DOHH2 (cell line): ENCODE results near the gene CTXN3.

Experiments
- H3F3A ChIP-seq: fragments of 200-600 bp; sonication (generic), shearing (Covaris generic); 2 replicates; pipeline ENCODE4 v1.6.0; 2016; ENCODE audit warnings: antibody characterized with exemption, mild to moderate bottlenecking; ENCODE audit not compliant: control insufficient read depth, insufficient read depth
- H3K27ac ChIP-seq: fragments of 200-600 bp; sonication (generic); 2 replicates; pipeline ENCODE4 v1.5.1; 2014; ENCODE audit warnings: low read depth, mild to moderate bottlenecking, low read length, moderate library complexity
- H3K27me3 ChIP-seq: fragments of 200-600 bp; sonication (generic); 2 replicates; pipeline ENCODE4 v1.6.1; 2014; ENCODE audit warnings: mild to moderate bottlenecking, low read length, mixed read lengths; ENCODE audit not compliant: control insufficient read depth
- H3K36me3 ChIP-seq: fragments of 200-600 bp; sonication (generic); 2 replicates; pipeline ENCODE4 v1.6.1; 2014; ENCODE audit warnings: mild to moderate bottlenecking, low read length, moderate library complexity, mixed read lengths; ENCODE audit not compliant: control insufficient read depth
- H3K4me1 ChIP-seq: fragments of 200-600 bp; sonication (generic); 2 replicates; pipeline ENCODE4 v1.6.1; 2014; ENCODE audit warnings: mild to moderate bottlenecking, low read length, mixed read lengths; ENCODE audit not compliant: control insufficient read depth
- H3K4me2 ChIP-seq: fragments of 200-600 bp; sonication (generic); 2 replicates; pipeline ENCODE4 v1.6.0; 2014; ENCODE audit warnings: mild to moderate bottlenecking, low read length, moderate library complexity
- H3K4me3 ChIP-seq: fragments of 200-600 bp; sonication (generic); 2 replicates; pipeline ENCODE4 v1.5.1; 2014; ENCODE audit warnings: mild to moderate bottlenecking, low read length, mixed read lengths
- H3K79me2 ChIP-seq: fragments of 200-600 bp; sonication (generic); 2 replicates; pipeline ENCODE4 v1.6.1; 2014; ENCODE audit warnings: mild to moderate bottlenecking, low read length, mixed read lengths; ENCODE audit not compliant: control insufficient read depth
- H3K9me2 ChIP-seq: fragments of 200-600 bp; sonication (generic); replicated peaks from 2 replicates; pipeline ENCODE4 v1.6.1; 2014; ENCODE audit warnings: mild to moderate bottlenecking, low read length, mixed read lengths; ENCODE audit not compliant: control insufficient read depth
- H3K9me3 ChIP-seq: fragments of 200-600 bp; sonication (generic); 2 replicates; pipeline ENCODE4 v1.6.1; 2014; ENCODE audit warnings: antibody characterized with exemption, low read length, mixed read lengths; ENCODE audit not compliant: control insufficient read depth, insufficient read depth
- H4K20me1 ChIP-seq: fragments of 200-600 bp; sonication (generic); 2 replicates; pipeline ENCODE4 v1.6.0; 2014; ENCODE audit warnings: low read depth, mild to moderate bottlenecking, antibody characterized with exemption, low read length, moderate library complexity; ENCODE audit not compliant: control insufficient read depth, insufficient read depth
- EZH2phosphoT487 ChIP-seq: fragments of 200-600 bp; sonication (generic); IDR thresholded peaks from 2 replicates; pipeline ENCODE4 v1.6.1; 2017; ENCODE audit warnings: borderline replicate concordance, mild to moderate bottlenecking, antibody characterized with exemption, low read length, moderate library complexity, mixed read lengths
- TF ChIP-seq, protein P1 (sequence below): fragments of 200-600 bp; sonication (generic); IDR thresholded peaks from one replicate; pipeline ENCODE4 v1.5.1; 2014; ENCODE audit warnings: antibody characterized with exemption, mild to moderate bottlenecking, low read depth, low read length; ENCODE audit not compliant: poor library complexity, severe bottlenecking

CTXN3 gene

DNA sequence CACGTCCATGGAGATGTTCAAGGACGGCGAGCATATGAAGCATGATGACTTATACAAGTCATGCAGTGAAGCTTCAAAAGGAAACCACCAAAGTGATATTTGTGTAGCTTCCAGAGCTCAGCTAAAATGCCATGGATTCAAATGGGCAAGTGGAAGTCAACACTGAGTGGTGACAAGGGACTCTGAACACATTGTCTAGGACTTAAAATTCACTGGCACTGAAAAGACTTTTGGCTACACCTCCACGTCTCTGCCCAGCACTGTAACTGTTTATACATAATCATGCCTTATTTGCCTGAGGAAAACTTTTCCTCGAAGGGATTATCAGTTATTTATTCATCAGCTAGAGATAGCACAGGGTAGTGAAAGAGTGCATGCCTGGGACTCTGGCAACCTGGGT is 15.2 kb downstream of the CTXN3 start:
- Histone ChIP-seq H3K27ac (no peak overlapping the region), H3K4me1 (no peaks in the 10 kb centered on the region), H3K9me3 (no peaks in the 10 kb centered on the region), H3K4me2 (no peak overlapping the region), H3K27me3 (no peaks in the 10 kb centered on the region), H3K9me2 (no peaks in the 10 kb centered on the region), H3K79me2 (no peaks in the 10 kb centered on the region), H3K4me3 (no peak overlapping the region), H4K20me1 (no peaks in the 10 kb centered on the region), H3F3A (no peaks in the 10 kb centered on the region), H3K36me3 (no peaks in the 10 kb centered on the region)
- TF ChIP-seq EZH2phosphoT487, result no peak

DNA sequence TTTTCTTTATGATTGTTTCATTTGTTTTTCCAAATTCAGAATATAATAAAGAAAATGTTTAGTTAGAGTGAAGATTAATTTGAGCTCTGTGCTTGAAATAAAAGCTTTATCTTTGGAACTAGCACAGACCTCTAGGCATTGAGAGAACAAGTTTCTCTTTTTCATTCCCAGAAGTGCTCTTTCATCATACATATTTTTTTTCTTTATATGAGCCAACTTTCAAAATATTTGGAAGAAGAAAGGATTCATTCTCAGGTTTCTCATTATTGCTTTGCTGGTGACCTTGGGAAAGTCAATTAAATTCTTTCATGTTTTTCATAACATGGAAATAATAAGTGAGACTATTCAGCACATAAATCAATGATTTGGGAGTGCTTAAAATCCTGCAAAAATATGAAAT is 16.8 kb downstream of the CTXN3 start:
- Histone ChIP-seq H3K27ac (no peak overlapping the region), H3K27me3 (no peaks in the 10 kb centered on the region), H3K4me1 (no peaks in the 10 kb centered on the region), H3K4me2 (no peak overlapping the region), H4K20me1 (no peaks in the 10 kb centered on the region), H3F3A (no peaks in the 10 kb centered on the region), H3K36me3 (no peaks in the 10 kb centered on the region), H3K4me3 (no peak overlapping the region), H3K79me2 (no peaks in the 10 kb centered on the region), H3K9me3 (no peaks in the 10 kb centered on the region), H3K9me2 (no peaks in the 10 kb centered on the region)
- TF ChIP-seq, protein P1, sequence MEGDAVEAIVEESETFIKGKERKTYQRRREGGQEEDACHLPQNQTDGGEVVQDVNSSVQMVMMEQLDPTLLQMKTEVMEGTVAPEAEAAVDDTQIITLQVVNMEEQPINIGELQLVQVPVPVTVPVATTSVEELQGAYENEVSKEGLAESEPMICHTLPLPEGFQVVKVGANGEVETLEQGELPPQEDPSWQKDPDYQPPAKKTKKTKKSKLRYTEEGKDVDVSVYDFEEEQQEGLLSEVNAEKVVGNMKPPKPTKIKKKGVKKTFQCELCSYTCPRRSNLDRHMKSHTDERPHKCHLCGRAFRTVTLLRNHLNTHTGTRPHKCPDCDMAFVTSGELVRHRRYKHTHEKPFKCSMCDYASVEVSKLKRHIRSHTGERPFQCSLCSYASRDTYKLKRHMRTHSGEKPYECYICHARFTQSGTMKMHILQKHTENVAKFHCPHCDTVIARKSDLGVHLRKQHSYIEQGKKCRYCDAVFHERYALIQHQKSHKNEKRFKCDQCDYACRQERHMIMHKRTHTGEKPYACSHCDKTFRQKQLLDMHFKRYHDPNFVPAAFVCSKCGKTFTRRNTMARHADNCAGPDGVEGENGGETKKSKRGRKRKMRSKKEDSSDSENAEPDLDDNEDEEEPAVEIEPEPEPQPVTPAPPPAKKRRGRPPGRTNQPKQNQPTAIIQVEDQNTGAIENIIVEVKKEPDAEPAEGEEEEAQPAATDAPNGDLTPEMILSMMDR, result no peak
- no peak for TF ChIP-seq EZH2phosphoT487

DNA sequence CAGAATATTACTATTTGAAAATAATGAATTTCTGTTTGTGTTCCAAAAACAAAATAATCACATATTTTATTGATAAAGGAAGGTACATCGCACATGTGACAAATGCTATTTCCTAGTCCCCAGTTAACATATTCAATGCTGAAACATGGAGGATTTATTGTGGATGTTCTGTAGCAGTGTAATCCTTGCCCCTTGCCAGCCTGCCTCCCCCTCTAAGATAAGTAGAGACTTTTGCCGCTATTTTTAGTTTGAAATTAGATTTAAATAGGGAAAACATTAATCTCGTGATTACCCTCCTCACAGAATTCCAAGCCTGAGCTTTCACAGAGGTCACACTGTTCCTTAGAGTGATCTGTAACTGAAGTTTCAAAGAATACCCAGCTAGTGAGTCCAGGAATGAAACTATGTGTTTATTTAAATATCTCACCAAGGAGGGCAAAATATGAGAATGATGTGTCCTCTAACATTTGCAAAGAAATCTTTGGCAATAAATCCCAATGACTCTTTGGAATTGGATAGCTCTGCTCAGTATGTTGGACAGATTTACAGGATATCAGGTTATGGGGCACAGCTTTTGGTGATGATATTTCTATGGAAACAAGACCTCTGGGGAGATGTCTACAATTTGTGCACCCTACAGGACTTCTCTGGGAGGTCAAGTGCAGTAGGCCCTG is 17.3 kb downstream of the CTXN3 start:
- Histone ChIP-seq H3K36me3 (no peaks in the 10 kb centered on the region), H3K79me2 (no peaks in the 10 kb centered on the region), H3F3A (no peaks in the 10 kb centered on the region), H3K4me1 (no peaks in the 10 kb centered on the region), H3K4me3 (no peak overlapping the region), H3K9me3 (no peaks in the 10 kb centered on the region), H3K27ac (no peak overlapping the region), H4K20me1 (no peaks in the 10 kb centered on the region), H3K9me2 (no peaks in the 10 kb centered on the region), H3K27me3 (no peaks in the 10 kb centered on the region), H3K4me2 (no peak overlapping the region)
- TF ChIP-seq, protein P1, result no peak
- TF ChIP-seq EZH2phosphoT487, result no peak

DNA sequence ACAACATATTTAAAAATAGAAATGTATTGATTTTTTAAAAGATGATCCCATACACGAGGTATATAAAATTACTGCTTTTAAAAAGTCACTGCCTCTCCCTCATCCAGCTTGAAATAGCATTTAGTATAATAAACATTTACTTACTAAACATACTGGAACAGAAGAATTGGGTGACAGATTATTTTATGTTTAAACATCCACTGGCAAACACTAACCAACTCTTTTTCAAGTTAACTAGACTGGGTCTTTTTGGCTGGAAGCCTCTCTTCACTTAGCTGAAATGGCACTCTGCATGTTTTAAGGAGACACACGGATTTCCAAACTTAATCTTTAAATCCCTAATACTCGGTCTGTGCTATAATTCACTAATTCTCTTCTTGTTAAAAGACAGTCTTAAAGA is 19.0 kb downstream of the CTXN3 start:
- Histone ChIP-seq H3K4me3 (no peak overlapping the region), H3K36me3 (no peaks in the 10 kb centered on the region), H3K4me2 (no peak overlapping the region), H4K20me1 (no peaks in the 10 kb centered on the region), H3F3A (no peaks in the 10 kb centered on the region), H3K9me2 (no peaks in the 10 kb centered on the region), H3K27me3 (no peaks in the 10 kb centered on the region), H3K27ac (no peak overlapping the region), H3K9me3 (no peaks in the 10 kb centered on the region), H3K79me2 (no peaks in the 10 kb centered on the region), H3K4me1 (no peaks in the 10 kb centered on the region)
- TF ChIP-seq, protein P1, result no peak
- no peak for TF ChIP-seq EZH2phosphoT487
